ENCODE results near the gene OLFML3. TPM values are rescaled to one million over a fixed set of nuclear protein-coding genes. Genes with fewer than 3 reads are reported as not detected.
"Not testable (repeated sequence)": the region's sequence is repeated elsewhere in the genome, so short reads cannot be mapped to it uniquely, and the experiment has no call there.

Gene OLFML3
- total RNA-seq, 1 donor from 2014 or later: 26.4 TPM

DNA sequence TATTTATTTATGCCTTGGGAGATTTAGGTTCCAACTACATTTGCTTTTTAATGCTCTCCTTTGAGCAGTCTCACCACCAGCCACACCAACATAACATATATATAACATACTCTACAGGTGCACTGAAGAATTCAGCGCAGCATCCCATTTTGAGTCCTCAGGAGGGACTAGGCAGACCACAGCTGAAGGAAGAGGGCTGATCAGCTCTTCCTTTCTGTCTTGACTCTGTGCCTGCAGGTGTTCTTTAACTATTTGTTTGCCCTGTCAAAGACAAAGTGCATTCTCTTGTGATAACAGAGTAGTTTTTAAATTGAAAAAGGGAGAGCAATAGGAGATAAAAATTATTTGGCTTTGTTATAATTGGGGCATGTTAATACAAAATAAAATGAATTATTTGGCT is 33.2 kb upstream of the OLFML3 start:
- Histone ChIP-seq H3K4me3 (no peak overlapping the region), H3K36me3 (peaks cover 3 to 15% of the 10 kb centered on the region in 2 donors), H3K9me3 (no peaks in the 10 kb centered on the region), H3K4me1 (peaks cover 4 to 28% of the 10 kb centered on the region in 2 donors), H3K27ac (no peak overlapping the region), H3K27me3 (no peaks in the 10 kb centered on the region)
- DNase-seq (ENCODE audit: low spot score in 2 of 2): no peak
- TF ChIP-seq, protein P1, sequence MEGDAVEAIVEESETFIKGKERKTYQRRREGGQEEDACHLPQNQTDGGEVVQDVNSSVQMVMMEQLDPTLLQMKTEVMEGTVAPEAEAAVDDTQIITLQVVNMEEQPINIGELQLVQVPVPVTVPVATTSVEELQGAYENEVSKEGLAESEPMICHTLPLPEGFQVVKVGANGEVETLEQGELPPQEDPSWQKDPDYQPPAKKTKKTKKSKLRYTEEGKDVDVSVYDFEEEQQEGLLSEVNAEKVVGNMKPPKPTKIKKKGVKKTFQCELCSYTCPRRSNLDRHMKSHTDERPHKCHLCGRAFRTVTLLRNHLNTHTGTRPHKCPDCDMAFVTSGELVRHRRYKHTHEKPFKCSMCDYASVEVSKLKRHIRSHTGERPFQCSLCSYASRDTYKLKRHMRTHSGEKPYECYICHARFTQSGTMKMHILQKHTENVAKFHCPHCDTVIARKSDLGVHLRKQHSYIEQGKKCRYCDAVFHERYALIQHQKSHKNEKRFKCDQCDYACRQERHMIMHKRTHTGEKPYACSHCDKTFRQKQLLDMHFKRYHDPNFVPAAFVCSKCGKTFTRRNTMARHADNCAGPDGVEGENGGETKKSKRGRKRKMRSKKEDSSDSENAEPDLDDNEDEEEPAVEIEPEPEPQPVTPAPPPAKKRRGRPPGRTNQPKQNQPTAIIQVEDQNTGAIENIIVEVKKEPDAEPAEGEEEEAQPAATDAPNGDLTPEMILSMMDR (IDR thresholded peaks at IDR 0.05): no peak
- intact Hi-C loops (cut with DNase I): no loop called here

DNA sequence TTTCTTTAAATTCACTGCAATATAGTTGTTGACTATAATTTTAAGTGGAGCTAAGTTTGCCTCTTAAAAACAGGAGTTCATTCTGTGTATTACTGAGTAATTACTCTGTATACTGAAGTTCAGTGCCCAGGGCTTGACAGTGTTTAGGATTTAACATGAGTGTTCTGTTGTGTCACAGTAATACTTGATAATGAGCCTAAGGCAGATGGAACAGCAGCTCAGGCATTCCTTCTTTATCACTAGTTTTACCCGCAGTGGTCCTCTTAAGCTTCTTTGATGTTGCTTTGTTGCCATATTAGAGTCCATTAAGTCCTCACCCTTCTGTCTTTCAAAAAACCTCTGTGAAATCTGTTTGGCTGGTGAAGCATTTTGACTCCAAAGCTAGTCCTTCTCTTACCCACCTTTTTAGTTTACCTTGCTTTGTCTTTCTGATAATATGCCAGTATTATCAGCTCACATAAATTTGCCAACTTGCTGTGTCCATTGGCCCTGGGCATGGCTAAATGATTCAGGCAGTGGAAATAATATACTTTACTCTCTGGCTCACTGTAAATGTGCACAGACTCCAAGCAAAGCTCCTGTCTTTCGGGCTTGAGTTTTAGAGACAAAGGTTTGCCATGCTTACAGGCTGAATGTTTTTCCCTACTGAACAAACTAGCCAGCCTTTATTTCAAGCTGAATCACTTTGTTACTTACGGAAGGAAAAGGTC is 32.4 kb upstream of the OLFML3 start:
- DNase-seq (ENCODE audit: low spot score in 2 of 2): no peak
- peaks cover 0 to 8% of the 10 kb centered on the region in 2 donors for H3K36me3 ChIP-seq
- no peaks in the 10 kb centered on the region for H3K27me3 ChIP-seq
- intact Hi-C loops (cut with DNase I): no loop called here
- peaks cover 4 to 28% of the 10 kb centered on the region in 2 donors for H3K4me1 ChIP-seq
- peak overlapping the region; percentile 31 to 54 for H3K27ac ChIP-seq
- TF ChIP-seq, protein P1 (IDR thresholded peaks at IDR 0.05): no peak
- no peak overlapping the region for H3K4me3 ChIP-seq
- no peaks in the 10 kb centered on the region for H3K9me3 ChIP-seq

DNA sequence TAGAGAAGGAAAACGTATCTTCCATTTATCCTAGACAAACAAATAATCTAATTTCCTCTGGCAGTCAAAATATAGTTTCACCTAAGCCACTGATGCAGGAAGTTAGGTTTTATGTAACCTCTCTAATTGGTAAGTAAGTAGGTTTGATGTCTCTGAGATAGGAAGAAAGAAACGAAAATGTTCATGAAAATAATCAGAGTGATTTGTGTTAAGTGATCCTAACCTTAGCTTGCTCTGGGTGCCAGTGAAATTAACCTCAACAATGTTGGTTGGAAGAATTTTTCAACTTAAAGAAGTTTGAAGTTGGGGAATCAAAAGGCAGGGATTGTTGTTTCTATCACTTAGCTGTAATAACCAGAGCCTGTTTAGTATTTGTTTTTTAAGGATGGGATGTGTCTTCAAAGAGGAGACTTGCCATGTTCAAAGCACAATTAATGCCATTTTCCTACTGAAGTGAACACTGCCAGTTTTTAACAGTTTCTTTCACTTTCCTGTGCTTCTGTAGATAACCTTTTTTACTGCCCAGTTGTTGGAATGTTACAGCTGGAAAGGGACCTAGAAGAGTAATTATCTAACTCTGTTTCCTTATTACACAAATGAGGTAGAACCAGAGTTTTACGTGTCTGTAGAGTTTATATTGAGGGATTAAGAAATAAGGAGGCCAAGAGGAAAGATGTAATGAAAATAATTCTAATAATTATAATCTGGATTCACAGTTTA is 31.7 kb upstream of the OLFML3 start:
- Histone ChIP-seq H3K4me1 (peaks cover 4 to 28% of the 10 kb centered on the region in 2 donors), H3K27ac (peak overlapping the region; percentile 31 to 54), H3K9me3 (no peaks in the 10 kb centered on the region), H3K27me3 (no peaks in the 10 kb centered on the region), H3K4me3 (no peak overlapping the region), H3K36me3 (peaks cover 0 to 7% of the 10 kb centered on the region in 2 donors)
- TF ChIP-seq, protein P1 (IDR thresholded peaks at IDR 0.05): no peak
- no peak for DNase-seq (ENCODE audit: low spot score in 2 of 2)
- intact Hi-C loops (cut with DNase I): loop anchor here (2.0 kb wide), 1 partner anchor 17 kb away; no protein-coding TSS in a partner anchor

DNA sequence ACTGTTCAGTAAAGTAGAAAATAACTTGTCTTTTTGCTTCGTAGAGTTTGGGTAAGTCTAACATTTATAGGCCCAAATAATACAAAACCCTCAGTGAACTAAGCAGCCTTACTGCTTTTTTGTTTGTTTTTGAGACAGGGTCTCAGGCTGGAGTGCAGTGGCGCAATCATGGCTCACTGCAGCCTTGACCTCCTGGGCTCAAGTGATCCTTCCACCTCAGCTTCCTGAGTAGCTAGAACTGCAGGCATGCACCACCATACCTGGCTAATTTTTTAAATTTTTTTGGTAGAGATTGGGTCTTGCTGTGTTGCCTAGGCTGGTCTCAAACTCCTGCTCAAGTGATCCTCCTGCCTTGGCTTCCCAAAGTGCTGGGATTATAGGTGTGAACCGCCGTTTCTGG is 31.1 kb upstream of the OLFML3 start:
- not testable (repeated sequence) for DNase-seq (ENCODE audit: low spot score in 2 of 2); H3K27me3 ChIP-seq; H3K36me3 ChIP-seq; H3K9me3 ChIP-seq; H3K4me3 ChIP-seq
- Histone ChIP-seq H3K27ac (peak overlapping the region; percentile 31 to 54), H3K4me1 (peaks cover 4 to 28% of the 10 kb centered on the region in 2 donors)
- intact Hi-C loops (cut with DNase I): loop anchor here (2.0 kb wide), 1 partner anchor 17 kb away; no protein-coding TSS in a partner anchor

DNA sequence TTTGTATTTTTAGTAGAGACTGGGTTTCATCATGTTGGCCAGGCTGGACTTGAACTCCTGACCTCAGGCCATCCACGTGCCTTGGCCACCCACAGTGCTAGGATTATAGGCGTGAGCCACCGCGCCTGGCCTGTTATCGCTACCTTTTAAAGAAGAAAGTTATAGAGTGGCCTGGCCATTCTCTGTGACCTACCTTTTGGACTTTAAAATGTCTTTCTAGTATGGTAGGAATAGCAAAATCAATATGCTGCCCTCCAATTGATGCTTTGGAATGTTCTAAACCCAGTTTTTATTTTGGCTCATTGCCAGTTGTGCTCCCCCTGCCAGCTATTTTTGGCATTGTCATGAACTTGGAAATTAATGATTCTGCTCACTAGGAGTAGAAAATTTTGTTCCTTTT is 30.3 kb upstream of the OLFML3 start:
- peak overlapping the region in 1 of 2 donors; percentile 4 for H3K4me3 ChIP-seq
- DNase-seq (ENCODE audit: low spot score in 2 of 2): no peak
- TF ChIP-seq, protein P1 (IDR thresholded peaks at IDR 0.05): peak; percentile 13 to 37 (median 18)
- H3K27me3 ChIP-seq: no peaks in the 10 kb centered on the region
- H3K27ac ChIP-seq: peak overlapping the region; percentile 31 to 54
- intact Hi-C loops (cut with DNase I): loop anchor here (2.0 kb wide), 1 partner anchor 18 kb away; no protein-coding TSS in a partner anchor
- no peaks in the 10 kb centered on the region for H3K9me3 ChIP-seq
- peaks cover 4 to 28% of the 10 kb centered on the region in 2 donors for H3K4me1 ChIP-seq
- H3K36me3 ChIP-seq: peaks cover 0 to 6% of the 10 kb centered on the region in 2 donors

DNA sequence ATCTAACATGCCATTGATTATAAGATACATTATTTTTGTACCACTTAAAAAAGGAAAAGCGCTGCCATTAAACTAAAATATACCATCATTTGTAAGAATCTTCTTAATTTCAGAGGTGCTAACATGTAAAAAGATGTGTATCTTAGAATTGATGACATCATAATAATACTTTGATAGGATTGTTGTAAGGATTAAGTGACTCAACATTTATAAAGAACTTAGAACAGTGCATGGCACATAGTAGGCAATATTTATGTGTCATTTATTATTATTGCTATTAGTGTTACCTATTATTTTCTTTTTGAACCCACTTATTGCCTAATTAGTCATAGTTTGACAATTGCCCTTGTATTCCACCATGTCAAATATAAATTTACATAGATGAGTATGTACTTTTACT is 28.4 kb upstream of the OLFML3 start:
- Histone ChIP-seq H3K27ac (no peak overlapping the region), H3K4me3 (no peak overlapping the region), H3K27me3 (no peaks in the 10 kb centered on the region), H3K4me1 (peaks cover 4 to 28% of the 10 kb centered on the region in 2 donors), H3K36me3 (peaks cover 5 to 13% of the 10 kb centered on the region in 2 donors), H3K9me3 (no peaks in the 10 kb centered on the region)
- intact Hi-C loops (cut with DNase I): no loop called here
- no peak for DNase-seq (ENCODE audit: low spot score in 2 of 2)
- TF ChIP-seq, protein P1 (IDR thresholded peaks at IDR 0.05): no peak
